Thyroid gland (tissue), 4 donors: ENCODE measurements around the gene MGAT5B. TPM values are rescaled to one million over a fixed set of nuclear protein-coding genes. Genes with fewer than 3 reads are reported as not detected.

Experiments used
- DNase-seq, 2 donors: peaks; one replicate each; pipeline ENCODE4 v3.0.0-alpha.2; 2019
- H3K27ac ChIP-seq, 3 donors: fragments of 200-600 bp; sonication (generic); 1 replicate in 2 of 3; 2 replicates in 1 of 3; pipeline ENCODE4 v1.5.1; 2016 to 2019; ENCODE audit warnings: mild to moderate bottlenecking in 1 of 3, moderate library complexity in 1 of 3
- H3K27me3 ChIP-seq: fragments of 200-600 bp; sonication (generic); one replicate; pipeline ENCODE4 v1.5.1; 2019
- H3K36me3 ChIP-seq, 2 donors: fragments of 200-600 bp; sonication (generic); one replicate each; pipeline ENCODE4 v1.5.1; 2016 to 2019
- H3K4me1 ChIP-seq, 2 donors: fragments of 200-600 bp; sonication (generic); one replicate each; pipeline ENCODE4 v1.5.1; 2017 to 2019
- H3K4me3 ChIP-seq, 3 donors: fragments of 200-600 bp; sonication (generic); replicated peaks in 1 of 3; 1 replicate in 2 of 3; 2 replicates in 1 of 3; pipeline ENCODE4 v1.5.1; 2016; ENCODE audit warnings: mild to moderate bottlenecking in 1 of 3
- H3K9me3 ChIP-seq: fragments of 200-600 bp; sonication (generic); one replicate; pipeline ENCODE4 v1.5.1; 2017
- CTCF ChIP-seq, 6 experiments: fragments of 200-600 bp in 3 of 6; fragments of 450-650 bp in 3 of 6; sonication (generic) in 3 of 6; IDR thresholded peaks; one replicate each; pipeline ENCODE4 v1.5.1; 2016 to 2019; ENCODE audit warnings: antibody characterized with exemption in 6 of 6, mild to moderate bottlenecking in 2 of 6, inconsistent platforms in 1 of 6, moderate library complexity in 1 of 6
- POLR2A ChIP-seq, 2 donors: fragments of 450-650 bp; IDR thresholded peaks; one replicate each; pipeline ENCODE4 v1.6.1; 2017; ENCODE audit warnings: antibody characterized with exemption in 2 of 2, mild to moderate bottlenecking in 2 of 2, moderate library complexity in 1 of 2
- WGBS, 2 donors: methylation state at CpG; one replicate each; pipeline ENCODE4 v1.1.5; 2017; 5-methylcytosine and 5-hydroxymethylcytosine counted together
- intact Hi-C: fragments of 100-400 bp; cut with DNase I; formaldehyde crosslinking; loops from one replicate; pipeline ENCODE4 v1.15.1; 2023
- total RNA-seq, 4 donors: library from RNA; depleted of rRNA; stranded (reverse); fragments of >200 nt; gene quantifications; one replicate each; pipeline ENCODE4 v1.2.3, GENCODE V29; 2016

MGAT5B gene
- total RNA-seq, 4 donors from 2014 or later = 0.22 to 7.4 (median 0.73) TPM; not detected in 1

- intact Hi-C loops = no loop called here
- Histone ChIP-seq H3K27ac (no peak overlapping the region), H3K27me3 (peaks cover 7% of the 10 kb centered on the region), H3K4me3 (no peak overlapping the region), H3K4me1 (peaks cover 0 to 9% of the 10 kb centered on the region in 2 donors), H3K9me3 (no peaks in the 10 kb centered on the region), H3K36me3 (no peaks in the 10 kb centered on the region)
- TF ChIP-seq CTCF (IDR thresholded peaks at IDR 0.05) = no peak
- TF ChIP-seq POLR2A (IDR thresholded peaks at IDR 0.05) = no peak
- WGBS, 2 donors = 50 to 64% methylated on average over 9 to 10 of the region's 10 CpGs
- DNase-seq = no peak
Measured at GRCh38 chr17:76843703-76844484, 24.3 kb upstream of the MGAT5B start.

GRCh38 chr17:76844485-76844829 lies 23.7 kb upstream of the MGAT5B start:
- TF ChIP-seq CTCF (IDR thresholded peaks at IDR 0.05) (no peak), POLR2A (IDR thresholded peaks at IDR 0.05) (no peak)
- WGBS, 2 donors = 83 to 84% methylated on average over 4 of the region's 4 CpGs

GRCh38 chr17:76844846-76845245 lies 23.4 kb upstream of the MGAT5B start:
- TF ChIP-seq POLR2A (IDR thresholded peaks at IDR 0.05) (no peak), CTCF (IDR thresholded peaks at IDR 0.05) (no peak)
- 71 to 73% methylated on average over 8 of the region's 8 CpGs for WGBS, 2 donors
- intact Hi-C loops = no loop called here
- no peaks in the 10 kb centered on the region for H3K9me3 ChIP-seq
- H3K36me3 ChIP-seq = no peaks in the 10 kb centered on the region
- peaks cover 7% of the 10 kb centered on the region for H3K27me3 ChIP-seq
- no peak for DNase-seq
- H3K4me1 ChIP-seq = peaks cover 0 to 4% of the 10 kb centered on the region in 2 donors
- no peak overlapping the region for H3K4me3 ChIP-seq
- H3K27ac ChIP-seq = no peak overlapping the region

More at GRCh38 chr17:76844485-76844829, 23.7 kb upstream of the MGAT5B start:
- intact Hi-C loops = no loop called here
- Histone ChIP-seq H3K4me3 (no peak overlapping the region), H3K4me1 (peaks cover 0 to 7% of the 10 kb centered on the region in 2 donors), H3K36me3 (no peaks in the 10 kb centered on the region), H3K9me3 (no peaks in the 10 kb centered on the region), H3K27ac (no peak overlapping the region), H3K27me3 (peaks cover 7% of the 10 kb centered on the region)
- DNase-seq = no peak

GRCh38 chr17:76845541-76846017 lies 22.6 kb upstream of the MGAT5B start:
- no peaks in the 10 kb centered on the region for H3K4me1 ChIP-seq
- TF ChIP-seq POLR2A (IDR thresholded peaks at IDR 0.05) (no peak), CTCF (IDR thresholded peaks at IDR 0.05) (no peak)
- 68 to 76% methylated on average over 6 of the region's 6 CpGs for WGBS, 2 donors
- no peak overlapping the region for H3K27ac ChIP-seq
- no peak overlapping the region for H3K4me3 ChIP-seq
- H3K36me3 ChIP-seq = no peaks in the 10 kb centered on the region
- no peak for DNase-seq
- no peaks in the 10 kb centered on the region for H3K9me3 ChIP-seq
- H3K27me3 ChIP-seq = peaks cover 7% of the 10 kb centered on the region
- intact Hi-C loops = no loop called here

GRCh38 chr17:76847031-76847430 lies 21.2 kb upstream of the MGAT5B start:
- Histone ChIP-seq H3K4me1 (no peaks in the 10 kb centered on the region), H3K27me3 (peaks cover 2% of the 10 kb centered on the region), H3K4me3 (no peak overlapping the region), H3K9me3 (no peaks in the 10 kb centered on the region), H3K27ac (no peak overlapping the region), H3K36me3 (no peaks in the 10 kb centered on the region)
- intact Hi-C loops = no loop called here
- WGBS, 2 donors = 86 to 89% methylated on average over 2 of the region's 2 CpGs
- no peak for DNase-seq
- no peak for TF ChIP-seq CTCF (IDR thresholded peaks at IDR 0.05)
- TF ChIP-seq POLR2A (IDR thresholded peaks at IDR 0.05) = no peak
